HepG2 (cell line): ENCODE results near the gene ZNF142. TPM values are rescaled to one million over a fixed set of nuclear protein-coding genes. Genes with fewer than 3 reads are reported as not detected.
A peak's percentile ranks its signal among the peaks of the same experiment; 100 is the strongest.

Source experiments
- FOXJ3 ChIP-seq: sonication (generic); formaldehyde crosslinking; IDR thresholded peaks from 2 replicates; pipeline ENCODE4 v1.4.0; 2020; ENCODE audit warnings: missing genetic modification reagents, mild to moderate bottlenecking, borderline replicate concordance
- GATAD2A ChIP-seq: IDR thresholded peaks from 2 replicates; pipeline ENCODE4 v1.6.1; 2016
- GFI1 ChIP-seq: sonication (generic); formaldehyde crosslinking; IDR thresholded peaks from 2 replicates; pipeline ENCODE4 v1.5.0; 2020; ENCODE audit warnings: missing genetic modification reagents, mild to moderate bottlenecking, borderline replicate concordance
- HNF4A ChIP-seq: sonication (generic); formaldehyde crosslinking; IDR thresholded peaks from 2 replicates; pipeline ENCODE4 v1.4.0; 2020; ENCODE audit warnings: missing genetic modification reagents
- HNRNPLL ChIP-seq: fragments of 200-400 bp; formaldehyde crosslinking; IDR thresholded peaks from 2 replicates; pipeline ENCODE4 v1.6.1; 2017; ENCODE audit warnings: mild to moderate bottlenecking, low read depth, low read length; ENCODE audit not compliant: poor library complexity, severe bottlenecking
- KDM3A ChIP-seq: IDR thresholded peaks from 2 replicates; pipeline ENCODE4 v1.6.1; 2018; ENCODE audit warnings: low read depth, missing compliant biosample characterization
- KDM4B ChIP-seq: sonication (generic); formaldehyde crosslinking; IDR thresholded peaks from 2 replicates; pipeline ENCODE4 v1.4.0; 2020; ENCODE audit warnings: missing genetic modification reagents
- MTERF4 ChIP-seq: sonication (generic); formaldehyde crosslinking; IDR thresholded peaks from 2 replicates; pipeline ENCODE4 v1.8.0; 2023; ENCODE audit warnings: mild to moderate bottlenecking, missing genetic modification reagents
- NFAT5 ChIP-seq: sonication (generic); formaldehyde crosslinking; IDR thresholded peaks from 2 replicates; pipeline ENCODE4 v1.4.0; 2020; ENCODE audit warnings: missing genetic modification reagents
- NFKBIZ ChIP-seq: IDR thresholded peaks from 2 replicates; pipeline ENCODE4 v1.6.1; 2018; ENCODE audit warnings: missing genetic modification reagents, missing compliant biosample characterization
- SSRP1 ChIP-seq: IDR thresholded peaks from 2 replicates; pipeline ENCODE4 v1.6.1; 2016; ENCODE audit warnings: control low read depth
- TARDBP ChIP-seq: sonication (generic); formaldehyde crosslinking; IDR thresholded peaks from 2 replicates; pipeline ENCODE4 v1.8.0; 2022; ENCODE audit warnings: mild to moderate bottlenecking, missing genetic modification reagents
- YEATS4 ChIP-seq: sonication (generic); formaldehyde crosslinking; IDR thresholded peaks from 2 replicates; pipeline ENCODE4 v1.4.0; 2020; ENCODE audit warnings: missing genetic modification reagents, borderline replicate concordance
- ZBTB49 ChIP-seq: sonication (generic); formaldehyde crosslinking; IDR thresholded peaks from 2 replicates; pipeline ENCODE4 v1.4.0; 2020; ENCODE audit warnings: missing genetic modification reagents, borderline replicate concordance
- ZNF382 ChIP-seq: sonication (generic); formaldehyde crosslinking; IDR thresholded peaks from 2 replicates; pipeline ENCODE4 v1.5.0; 2020; ENCODE audit warnings: missing genetic modification reagents, mild to moderate bottlenecking, borderline replicate concordance
- ZNF510 ChIP-seq: sonication (generic); formaldehyde crosslinking; IDR thresholded peaks from 2 replicates; pipeline ENCODE4 v1.4.0; 2020; ENCODE audit warnings: low read depth, mild to moderate bottlenecking, missing genetic modification reagents
- ZNF572 ChIP-seq: sonication (generic); formaldehyde crosslinking; IDR thresholded peaks from 2 replicates; pipeline ENCODE4 v1.5.1; 2020; ENCODE audit warnings: mild to moderate bottlenecking, missing genetic modification reagents
- ZNF616 ChIP-seq: sonication (generic); formaldehyde crosslinking; IDR thresholded peaks from 2 replicates; pipeline ENCODE4 v1.5.0; 2020; ENCODE audit warnings: low read depth, mild to moderate bottlenecking, missing genetic modification reagents
- ZNF629 ChIP-seq: sonication (generic); formaldehyde crosslinking; conservative IDR thresholded peaks from 2 replicates; pipeline ENCODE4 v1.5.0; 2020; ENCODE audit warnings: missing genetic modification reagents
- ZNF674 ChIP-seq: sonication (generic); formaldehyde crosslinking; IDR thresholded peaks from 2 replicates; pipeline ENCODE4 v1.5.0; 2020; ENCODE audit warnings: low read depth, mild to moderate bottlenecking, missing genetic modification reagents
- ZNF709 ChIP-seq: sonication (generic); formaldehyde crosslinking; IDR thresholded peaks from 2 replicates; pipeline ENCODE4 v1.5.0; 2020; ENCODE audit warnings: mild to moderate bottlenecking, missing genetic modification reagents
- ZNF788 ChIP-seq: sonication (generic); formaldehyde crosslinking; IDR thresholded peaks from 2 replicates; pipeline ENCODE4 v1.5.0; 2020; ENCODE audit warnings: mild to moderate bottlenecking, missing genetic modification reagents, borderline replicate concordance
- ZNF790 ChIP-seq: sonication (generic); formaldehyde crosslinking; IDR thresholded peaks from 2 replicates; pipeline ENCODE4 v1.8.0; 2022; ENCODE audit warnings: missing genetic modification reagents, mild to moderate bottlenecking, borderline replicate concordance
- polyA plus RNA-seq, 8 experiments: library from polyadenylated mRNA; depleted of rRNA in 3 of 8; stranded (reverse) in 7 of 8; unstranded in 1 of 8; fragments of >200 nt; fragmentation: Illumina TruSeq in 4 of 8; extraction: Trizol in 4 of 8; gene quantifications; 2 replicates each; pipeline versions ENCODE4 v1.2.1 to v1.2.3, GENCODE V29; 2011 to 2016; ENCODE audit warnings: low read depth in 4 of 8, missing spikeins in 1 of 8, mixed read lengths in 1 of 8; ENCODE audit not compliant: insufficient read depth in 1 of 8
- total RNA-seq, 5 experiments: library from RNA; depleted of rRNA; stranded (reverse); fragments of >200 nt; fragmentation: Illumina TruSeq; extraction: Trizol; gene quantifications; 2 replicates each; pipeline ENCODE4 v1.2.3, GENCODE V29; 2016; ENCODE audit warnings: low read depth in 1 of 5

The ZNF142 gene
- total and polyA plus RNA-seq, 2 of the 13 experiments (the other 11 are each of a cell fraction or from before 2014, with no cell fraction given) = 4.8 to 11.4 TPM

GRCh38 chr2:218658671-218659257 lies 659 bp downstream of the ZNF142 start (continued):
- TF ChIP-seq ZNF709 (CRISPR knock-in tag) (0 out of 2 replicates have a peak, but pooled peaks have one; percentile 68), ZNF382 (CRISPR knock-in tag) (no peak), SSRP1 (CRISPR knock-in tag) (no peak), ZNF629 (CRISPR knock-in tag) (peak; percentile 98), ZNF788 (0 out of 2 replicates have a peak, but pooled peaks have one; percentile 17), ZNF572 (CRISPR knock-in tag) (peak; percentile 75; the same call in 1 of the 2 replicates), NFKBIZ (CRISPR knock-in tag) (peak; percentile 14), HNF4A (CRISPR knock-in tag) (0 out of 2 replicates have a peak, but pooled peaks have one; percentile 3), YEATS4 (no peak), FOXJ3 (CRISPR knock-in tag) (no peak), KDM3A (0 out of 2 replicates have a peak, but pooled peaks have one; percentile 6), GATAD2A (CRISPR knock-in tag) (0 out of 2 replicates have a peak, but pooled peaks have one; percentile 35), ZBTB49 (CRISPR knock-in tag) (no peak), TARDBP (no peak), HNRNPLL (no peak), MTERF4 (peak; percentile 36; the same call in 1 of the 2 replicates), ZNF616 (CRISPR knock-in tag) (peak; percentile 84; the same call in 1 of the 2 replicates), ZNF674 (0 out of 2 replicates have a peak, but pooled peaks have one; percentile 72), GFI1 (CRISPR knock-in tag) (no peak), ZNF510 (0 out of 2 replicates have a peak, but pooled peaks have one; percentile 23), KDM4B (CRISPR knock-in tag) (no peak), ZNF790 (CRISPR knock-in tag) (no peak), NFAT5 (peak; percentile 22; the same call in 1 of the 2 replicates)
